Fibroblast of villous mesenchyme (primary cell): ENCODE measurements around the gene C3orf38. TPM values are rescaled to one million over a fixed set of nuclear protein-coding genes. Genes with fewer than 3 reads are reported as not detected.

Source experiments
- DNase-seq: peaks from one replicate; pipeline ENCODE4 v3.0.0-alpha.2; 2010; ENCODE audit warnings: low read depth
- H3K4me3 ChIP-seq: 2 replicates; pipeline ENCODE4 v1.5.1; 2011; ENCODE audit warnings: low read depth, mild to moderate bottlenecking, low read length
- CTCF ChIP-seq: IDR thresholded peaks from 2 replicates; pipeline ENCODE4 v1.5.1; 2012; ENCODE audit warnings: low read depth, mild to moderate bottlenecking, low read length; ENCODE audit not compliant: insufficient read depth
- total RNA-seq: library from RNA; depleted of rRNA; stranded (reverse); fragments of >200 nt; gene quantifications from 2 replicates; pipeline ENCODE4 v1.2.3, GENCODE V29; 2012

The C3orf38 gene
- total RNA-seq = 31.9 and 33.2 TPM in 2 replicates

- TF ChIP-seq CTCF = no peak
- peak within 1 kb of the TSS; percentile 91 for H3K4me3 ChIP-seq
- DNase-seq = peak; percentile 88
These were observed at the start of gene C3orf38 for GRCh38 chr3:88149509-88150362. Gene C3orf38 (plus strand): TSS chr3:88149959. CDS start chr3:88150053, 94 bp downstream.

DNA sequence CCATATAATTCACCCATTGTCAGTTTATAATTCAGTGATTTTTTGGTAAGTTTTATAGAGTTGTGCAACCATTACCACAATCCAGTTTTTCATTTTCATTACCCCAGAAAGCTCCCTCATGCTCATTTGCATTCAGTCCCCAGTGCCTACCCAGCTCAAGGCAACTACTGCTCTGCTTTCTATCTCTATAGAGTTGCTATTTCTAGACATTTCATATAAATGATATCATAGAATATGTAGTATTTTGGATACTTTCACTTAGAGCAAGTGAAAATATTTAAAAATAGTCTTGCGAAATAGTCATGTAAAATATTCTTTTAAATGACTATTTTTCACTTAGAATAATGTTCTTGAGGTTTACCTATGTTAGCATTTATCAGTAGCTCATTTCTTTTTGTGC, 48.6 kb upstream of the C3orf38 start:
- DNase-seq = peak; percentile 7
- no peak for TF ChIP-seq CTCF
- no peak overlapping the region for H3K4me3 ChIP-seq

GRCh38 chr3:88105325-88105724, 44.4 kb upstream of the C3orf38 start:
- no peak overlapping the region for H3K4me3 ChIP-seq
- no peak for TF ChIP-seq CTCF
- DNase-seq = no peak

- no peak overlapping the region for H3K4me3 ChIP-seq
- no peak for TF ChIP-seq CTCF
- no peak for DNase-seq
These were observed 37.5 kb upstream of the C3orf38 start for GRCh38 chr3:88112289-88112688.

- peak; percentile 83 for TF ChIP-seq CTCF
- no peak overlapping the region for H3K4me3 ChIP-seq
- peak; percentile 78 for DNase-seq
These were observed 36.2 kb upstream of the C3orf38 start for GRCh38 chr3:88113311-88114162.

GRCh38 chr3:88114878-88115549, 34.7 kb upstream of the C3orf38 start:
- H3K4me3 ChIP-seq = no peak overlapping the region
- TF ChIP-seq CTCF = no peak
- DNase-seq = no peak
